Measurements from ENCODE around the gene CBX5. TPM values are rescaled to one million over a fixed set of nuclear protein-coding genes. Genes with fewer than 3 reads are reported as not detected.
"Not testable (repeated sequence)": the region's sequence is repeated elsewhere in the genome, so short reads cannot be mapped to it uniquely, and the experiment has no call there.

The CBX5 gene
- total and polyA plus RNA-seq, 2 of the 8 experiments (the other 6 are each of a cell fraction or from before 2014, with no cell fraction given), result 62.4 to 231 TPM

GRCh38 chr12:54284070-54284780 lies 4.3 kb upstream of the CBX5 start:
- 89% methylated on average over 1 of the region's 2 CpGs; no CpG with 5 or more reads in 1 of the 2 experiments for WGBS, 2 experiments (ENCODE audit: extremely low coverage in 1 of 2, insufficient coverage in 1 of 2, insufficient read length in 1 of 2, insufficient replicate concordance in 2 of 2, low coverage in 1 of 2, low lambda C conversion rate in 2 of 2, missing lambda C conversion rate in 1 of 2)
- H3K4me3 ChIP-seq (ENCODE audit: extremely low read depth in 1 of 4, insufficient read depth in 2 of 4, low read depth in 3 of 4, low read length in 4 of 4), result peak overlapping the region in 2 of 4 experiments; percentile 83 to 98; a peak in 5 of 8 replicates
- H2BK12ac ChIP-seq (ENCODE audit: low read depth, low read length); H2AFZ ChIP-seq (ENCODE audit: low read length); H3K9me3 ChIP-seq (ENCODE audit: insufficient read depth in 2 of 2, low read depth in 1 of 2, low read length in 1 of 2); H4K5ac ChIP-seq (ENCODE audit: insufficient read length, low read depth, low read length); H2BK120ac ChIP-seq (replicated peaks; ENCODE audit: low read depth, low read length); H4K91ac ChIP-seq (replicated peaks; ENCODE audit: insufficient read length, low read length); H3K23me2 ChIP-seq (ENCODE audit: low read depth, low read length); H3K18ac ChIP-seq (ENCODE audit: extremely low read depth, low read length); H2AK5ac ChIP-seq (ENCODE audit: low read depth, low read length); H3K4ac ChIP-seq (replicated peaks; ENCODE audit: insufficient read length, low read depth, low read length); DNase-seq (ENCODE audit: low read depth in 1 of 2, low spot score in 2 of 2); H3K23ac ChIP-seq (ENCODE audit: insufficient read length); H3K56ac ChIP-seq (replicated peaks; ENCODE audit: insufficient read length, low read depth, low read length); H3K9ac ChIP-seq (replicated peaks in 1 of 4; ENCODE audit: extremely low read depth in 1 of 4, low read depth in 3 of 4, low read length in 3 of 4); H4K8ac ChIP-seq (ENCODE audit: extremely low read depth, insufficient read depth, low read length); H2BK15ac ChIP-seq (ENCODE audit: low read length); H3K27me3 ChIP-seq (replicated peaks in 1 of 4; ENCODE audit: control insufficient read depth in 3 of 4, extremely low read depth in 1 of 4, insufficient read depth in 3 of 4, low read length in 3 of 4); H3K14ac ChIP-seq (ENCODE audit: insufficient read length); H3K27ac ChIP-seq (ENCODE audit: low read depth, low read length); FAIRE-seq; H2BK20ac ChIP-seq (ENCODE audit: low read length); H3K79me1 ChIP-seq (ENCODE audit: low read depth, low read length); H3K4me1 ChIP-seq (replicated peaks in 1 of 4; ENCODE audit: control insufficient read depth in 3 of 4, insufficient read depth in 4 of 4, low read length in 3 of 4); H2BK5ac ChIP-seq (ENCODE audit: low read depth, low read length): not testable (repeated sequence)
- peaks cover 8 to 40% of the 10 kb centered on the region in 2 experiments; a peak in 3 of 4 replicates for H3K79me2 ChIP-seq (ENCODE audit: control insufficient read depth in 1 of 2, insufficient read depth in 2 of 2, low read length in 2 of 2)
- H4K20me1 ChIP-seq (replicated peaks in 1 of 2; ENCODE audit: control insufficient read depth in 1 of 2, insufficient read depth in 2 of 2, low read length in 2 of 2), result peaks cover 18 to 22% of the 10 kb centered on the region in 2 experiments
- peak overlapping the region; percentile 62 to 67 for H3K4me2 ChIP-seq (ENCODE audit: insufficient read depth in 1 of 2, low read depth in 2 of 2, low read length in 2 of 2)
- ChIA-PET POLR2A (ENCODE audit: partially characterized antibody) (interaction anchor here (0.7 to 15.0 kb wide), 24 partner anchors 10 to 1348 kb away, joined by 3 to 1006 read pairs (median 7); partner anchors contain the start of genes CBX5, COPZ1, HNRNPA1 and NFE2), CTCF (ENCODE audit: partially characterized antibody) (interaction anchor here (0.7 to 1.7 kb wide), 7 partner anchors 9 to 115 kb away, joined by 3 to 9 read pairs (median 3); partner anchors contain the start of gene COPZ1)
- H3K36me3 ChIP-seq (ENCODE audit: control insufficient read depth in 2 of 4, insufficient read depth in 4 of 4, low read length in 3 of 4), result peaks cover 43 to 75% (median 60%) of the 10 kb centered on the region in 4 experiments
